Endothelial cell of umbilical vein (primary cell): Measurements from ENCODE around the gene RNF213. TPM values are rescaled to one million over a fixed set of nuclear protein-coding genes. Genes with fewer than 3 reads are reported as not detected.

Experiments
- BruUV-seq: library from RNA; stranded (reverse); fragments of 400-500 nt; replicated peaks from 2 replicates; lab custom pipeline; 2021; lab: Mats Ljungman, UMichigan
- CTCF ChIA-PET: fragments of 300-600, 350-600 bp; sonication (Branson Sonifier 250); formaldehyde crosslinking; loops from one replicate; lab custom pipeline; 2021; ENCODE audit warnings: antibody characterized with exemption, inconsistent platforms; lab: Charles Lee
- POLR2A ChIA-PET: fragments of 300-600, 350-600 bp; sonication (Branson Sonifier 250); formaldehyde crosslinking; loops from one replicate; lab custom pipeline; 2021; ENCODE audit warnings: antibody characterized with exemption, inconsistent platforms; lab: Charles Lee
- DNase-seq: peaks from one replicate; pipeline ENCODE4 v3.0.0-alpha.2; 2011; ENCODE audit warnings: low read depth, low spot score
- FAIRE-seq: peaks from 2 replicates; lab custom pipeline; 2011; peaks lifted over from hg19 to GRCh38; lab: Jason Lieb, UNC
- H2AFZ ChIP-seq: 2 replicates; pipeline ENCODE4 v1.6.0; 2012; ENCODE audit warnings: low read depth, low read length, control low read depth, inconsistent platforms
- H3K27ac ChIP-seq: 2 replicates; pipeline ENCODE4 v1.5.1; 2011; ENCODE audit warnings: low read depth, mild to moderate bottlenecking, control low read depth, low read length, moderate library complexity; ENCODE audit not compliant: insufficient read depth
- H3K27me3 ChIP-seq, 2 experiments: 2 replicates each; pipeline versions ENCODE4 v1.6.0 to v1.6.1; 2011; ENCODE audit warnings: low read length in 2 of 2, mixed read lengths in 1 of 2; ENCODE audit not compliant: control insufficient read depth in 2 of 2, insufficient read depth in 2 of 2
- H3K36me3 ChIP-seq, 2 experiments: 2 replicates in 1 of 2; 3 replicates in 1 of 2; pipeline ENCODE4 v1.5.1; 2011; ENCODE audit warnings: low read length in 2 of 2, mild to moderate bottlenecking in 1 of 2, moderate library complexity in 1 of 2; ENCODE audit not compliant: control insufficient read depth in 2 of 2, insufficient read depth in 2 of 2; ENCODE audit errors: extremely low read depth in 1 of 2
- H3K4me1 ChIP-seq: 3 replicates; pipeline ENCODE4 v1.5.1; 2011; ENCODE audit warnings: mild to moderate bottlenecking, low read length; ENCODE audit not compliant: control insufficient read depth, insufficient read depth; ENCODE audit errors: extremely low read depth
- H3K4me2 ChIP-seq: 2 replicates; pipeline ENCODE4 v1.6.1; 2011; ENCODE audit warnings: low read length, control low read depth, mixed read lengths; ENCODE audit not compliant: insufficient read depth
- H3K4me3 ChIP-seq, 3 experiments: fragments of 200-600 bp in 1 of 3; sonication (generic), shearing (Covaris generic) in 1 of 3; replicated peaks in 1 of 3; 2 replicates each; pipeline ENCODE4 v1.5.1; 2011 to 2016; ENCODE audit warnings: control low read depth in 3 of 3, low read length in 3 of 3, mild to moderate bottlenecking in 2 of 3, inconsistent platforms in 1 of 3, low read depth in 1 of 3, moderate library complexity in 1 of 3; ENCODE audit not compliant: insufficient read depth in 1 of 3
- H3K79me2 ChIP-seq: 2 replicates; pipeline ENCODE4 v1.6.0; 2012; ENCODE audit warnings: low read length, inconsistent platforms; ENCODE audit not compliant: control insufficient read depth, insufficient read depth
- H3K9ac ChIP-seq: replicated peaks from 2 replicates; pipeline ENCODE3; 2011; ENCODE audit warnings: low read length, control low read depth; ENCODE audit not compliant: insufficient read depth; ENCODE audit errors: extremely low read depth
- H3K9me1 ChIP-seq: replicated peaks from 3 replicates; pipeline ENCODE4 v1.6.0; 2011; ENCODE audit warnings: mild to moderate bottlenecking, low read length; ENCODE audit not compliant: control insufficient read depth, insufficient read depth; ENCODE audit errors: extremely low read depth
- H3K9me3 ChIP-seq: replicated peaks from 2 replicates; pipeline ENCODE4 v1.5.1; 2012; ENCODE audit warnings: low read length, inconsistent platforms; ENCODE audit not compliant: control insufficient read depth, insufficient read depth
- H4K20me1 ChIP-seq: replicated peaks from 2 replicates; pipeline ENCODE3; 2011; ENCODE audit warnings: mild to moderate bottlenecking, low read length; ENCODE audit not compliant: control insufficient read depth, insufficient read depth; ENCODE audit errors: extremely low read depth
- CTCF ChIP-seq, 2 donors: IDR thresholded peaks; 1 replicate in 1 of 2; 2 replicates in 1 of 2; pipeline ENCODE4 v1.5.1; 2011; ENCODE audit warnings: low read length in 2 of 2, mild to moderate bottlenecking in 2 of 2, moderate library complexity in 2 of 2, control low read depth in 1 of 2, inconsistent platforms in 1 of 2, low read depth in 1 of 2; ENCODE audit not compliant: insufficient read depth in 1 of 2; ENCODE audit errors: extremely low read depth in 1 of 2
- EZH2 ChIP-seq: IDR thresholded peaks from 2 replicates; pipeline ENCODE4 v1.6.1; 2012; ENCODE audit warnings: borderline replicate concordance, low read depth, mild to moderate bottlenecking, moderate library complexity, low read length, inconsistent platforms; ENCODE audit not compliant: severe bottlenecking
- FOS ChIP-seq: IDR thresholded peaks from 2 replicates; pipeline ENCODE4 v1.6.1; 2011; ENCODE audit warnings: mild to moderate bottlenecking, low read length, moderate library complexity, borderline replicate concordance; ENCODE audit not compliant: insufficient read depth
- GATA2 ChIP-seq: IDR thresholded peaks from 2 replicates; pipeline ENCODE4 v1.7.0; 2011; ENCODE audit warnings: low read depth, mild to moderate bottlenecking, moderate library complexity, mixed read lengths, low read length; ENCODE audit not compliant: insufficient read length, insufficient read depth
- JUN ChIP-seq: IDR thresholded peaks from 2 replicates; pipeline ENCODE4 v1.6.1; 2011; ENCODE audit warnings: borderline replicate concordance, low read depth; ENCODE audit not compliant: insufficient read length, insufficient read depth
- MAX ChIP-seq: IDR thresholded peaks from 2 replicates; pipeline ENCODE4 v1.6.1; 2011; ENCODE audit not compliant: insufficient read depth, insufficient read length
- MYC ChIP-seq: IDR thresholded peaks from one replicate; pipeline ENCODE4 v1.6.1; 2011; ENCODE audit warnings: mild to moderate bottlenecking, low read depth, low read length
- POLR2A ChIP-seq: IDR thresholded peaks from 2 replicates; pipeline ENCODE4 v1.6.1; 2012; ENCODE audit warnings: low read depth, mild to moderate bottlenecking, control low read depth, low read length
- POLR2AphosphoS5 ChIP-seq: IDR thresholded peaks from 2 replicates; pipeline ENCODE4 v1.6.1; 2012; ENCODE audit warnings: low read depth, mild to moderate bottlenecking, control low read depth, low read length, moderate library complexity; ENCODE audit not compliant: insufficient read depth
- dilution Hi-C: fragments of 300-500 bp; cut with MboI; formaldehyde crosslinking; loops from one replicate; pipeline ENCODE4 v1.15.0; 2019; ENCODE audit warnings: low sequenced_read_pairs; ENCODE audit not compliant: extremely low pct_ligation_motif_present
- intact Hi-C: fragments of 100-400 bp; cut with micrococcal nuclease; formaldehyde crosslinking; loops from one replicate; pipeline ENCODE4 v1.10.0; 2022
- polyA plus RNA-seq, 4 experiments: library from polyadenylated mRNA; depleted of rRNA in 3 of 4; stranded (reverse) in 3 of 4; unstranded in 1 of 4; fragments of >200 nt; gene quantifications; 2 replicates each; pipeline versions ENCODE4 v1.2.1 to v1.2.3, GENCODE V29; 2011 to 2012; ENCODE audit warnings: missing spikeins in 1 of 4
- total RNA-seq: library from RNA; stranded (reverse); gene quantifications from 2 replicates; pipeline ENCODE4 v1.2.3, GENCODE V29; 2021

The RNF213 gene
- total and polyA plus RNA-seq, 2 donors (not counting 3 experiments of a cell fraction or from before 2014, with no cell fraction given) = 36.5 to 116 TPM

DNA sequence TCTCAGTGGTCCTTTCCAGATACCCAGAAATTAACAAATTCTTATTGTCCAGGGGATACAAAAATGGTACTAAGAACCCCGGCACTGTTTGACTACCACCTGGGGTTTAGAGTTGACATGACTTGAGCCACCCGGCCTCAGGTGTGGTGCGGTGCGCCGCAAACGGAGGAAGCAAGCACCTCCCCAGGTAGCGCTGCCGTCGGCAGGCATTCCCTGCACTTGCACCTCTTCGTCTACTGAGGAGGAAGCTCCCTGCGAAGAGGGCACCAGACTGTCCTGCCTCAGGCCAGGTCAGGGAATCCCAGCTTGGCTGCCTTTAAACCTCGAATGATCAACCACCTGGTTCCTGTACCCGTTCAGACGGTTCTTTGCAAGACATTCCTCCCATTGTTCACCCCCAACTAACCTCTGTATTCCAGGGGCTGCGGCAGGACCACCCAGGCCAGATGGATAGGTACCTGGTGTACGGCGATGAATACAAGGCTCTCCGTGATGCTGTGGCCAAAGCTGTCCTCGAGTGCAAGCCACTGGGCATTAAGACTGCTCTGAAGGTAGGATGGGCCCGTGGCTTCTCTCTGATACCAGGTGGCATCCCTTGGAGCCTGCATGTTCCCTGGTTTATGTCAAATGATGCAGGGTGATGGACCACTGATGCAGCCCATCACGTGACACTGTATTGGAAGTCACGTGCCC is 113.5 kb downstream of the RNF213 start:
- no TSS peak for BruUV-seq
- ChIA-PET POLR2A (interaction anchor here (0.5 to 0.7 kb wide), 2 partner anchors 35 to 47 kb away, joined by 3 to 7 read pairs; no protein-coding TSS in a partner anchor), CTCF (interaction anchor here (1.5 kb wide), 1 partner anchor 12 kb away, joined by 4 read pairs; no protein-coding TSS in a partner anchor)
- Histone ChIP-seq H3K27me3 (no peaks in the 10 kb centered on the region), H3K4me1 (no peaks in the 10 kb centered on the region), H3K27ac (no peak overlapping the region), H3K9me3 (no peaks in the 10 kb centered on the region), H3K36me3 (peaks cover 22 to 49% of the 10 kb centered on the region in 2 experiments), H3K79me2 (no peaks in the 10 kb centered on the region), H3K4me2 (no peak overlapping the region), H3K9ac (no peak overlapping the region), H4K20me1 (no peaks in the 10 kb centered on the region), H3K4me3 (no peak overlapping the region), H2AFZ (no peak overlapping the region), H3K9me1 (no peaks in the 10 kb centered on the region)
- FAIRE-seq (no peak), DNase-seq (no peak)
- intact Hi-C loops (no loop called here), dilution Hi-C loops (no loop called here)
- TF ChIP-seq CTCF (IDR thresholded peaks at IDR 0.05; ENCODE audit: extremely low read depth in 1 of 2, insufficient read depth in 1 of 2, low read depth in 1 of 2, low read length in 2 of 2) = no peak
- TF ChIP-seq POLR2A = no peak
- TF ChIP-seq EZH2 = no peak
- no peak for TF ChIP-seq POLR2AphosphoS5
- TF ChIP-seq GATA2 = no peak
- TF ChIP-seq MAX = no peak
- no peak for TF ChIP-seq JUN
- no peak for TF ChIP-seq MYC
- TF ChIP-seq FOS = no peak
